GM21529 (cell line): ENCODE data around the gene ZNF335.

Experiments
- ATAC-seq: cut with Tn5 transposase; IDR thresholded peaks from one replicate; pipeline ENCODE4 v1.9.1; 2021; ENCODE audit not compliant: unreplicated experiment

The ZNF335 gene

GRCh38 chr20:45952861-45953260 is 19.1 kb downstream of the ZNF335 start:
- ATAC-seq, result no peak

- no peak for ATAC-seq
These were observed 19.8 kb downstream of the ZNF335 start for GRCh38 chr20:45951925-45952834.

GRCh38 chr20:45950330-45950646 is 21.7 kb downstream of the ZNF335 start:
- no peak for ATAC-seq

GRCh38 chr20:45949542-45950329 is 22.3 kb downstream of the ZNF335 start:
- no peak for ATAC-seq

GRCh38 chr20:45948742-45949541 is 23.1 kb downstream of the ZNF335 start:
- ATAC-seq, result no peak

GRCh38 chr20:45948261-45948733 is 23.7 kb downstream of the ZNF335 start:
- no peak for ATAC-seq

GRCh38 chr20:45947110-45947866 is 24.7 kb downstream of the ZNF335 start:
- no peak for ATAC-seq

- ATAC-seq, result no peak
These were observed 25.6 kb downstream of the ZNF335 start for GRCh38 chr20:45946149-45946970.

GRCh38 chr20:45945678-45946148 is 26.3 kb downstream of the ZNF335 start:
- ATAC-seq, result no peak

- ATAC-seq, result no peak
These were observed 26.9 kb downstream of the ZNF335 start for GRCh38 chr20:45944965-45945677.

- no peak for ATAC-seq
These were observed 27.6 kb downstream of the ZNF335 start for GRCh38 chr20:45944151-45944964.

GRCh38 chr20:45943613-45944012 is 28.4 kb downstream of the ZNF335 start:
- ATAC-seq, result no peak

- ATAC-seq, result no peak
These were observed 31.5 kb downstream of the ZNF335 start for GRCh38 chr20:45940469-45940868.

GRCh38 chr20:45940053-45940452 is 31.9 kb downstream of the ZNF335 start:
- no peak for ATAC-seq

- ATAC-seq, result no peak
These were observed 33.1 kb downstream of the ZNF335 start for GRCh38 chr20:45938727-45939438.

- ATAC-seq, result no peak
These were observed 34.2 kb downstream of the ZNF335 start for GRCh38 chr20:45937765-45938164.

GRCh38 chr20:45935416-45936046 is 36.5 kb downstream of the ZNF335 start:
- ATAC-seq, result peak; percentile 13
